HCT116 (cell line): Measurements from ENCODE around the gene CPT1B. TPM values are rescaled to one million over a fixed set of nuclear protein-coding genes. Genes with fewer than 3 reads are reported as not detected.

Experiments
- ATAC-seq: fragments of 200-7000 bp; cut with Tn5 transposase; 2 replicates; pipeline ENCODE4 v1.9.1; 2020; ENCODE audit warnings: mild to moderate bottlenecking, moderate library complexity
- BruUV-seq: library from RNA; stranded (reverse); fragments of 400-500 nt; replicated peaks from 2 replicates; lab custom pipeline; 2021; lab: Mats Ljungman, UMichigan
- CTCF ChIA-PET: fragments of 300-600 bp; sonication (Branson Sonifier 250); formaldehyde crosslinking; loops from one replicate; lab custom pipeline; 2021; ENCODE audit warnings: antibody characterized with exemption; lab: Charles Lee
- POLR2A ChIA-PET: fragments of 300-600, 350-600 bp; sonication (Branson Sonifier 250); formaldehyde crosslinking; loops from one replicate; lab custom pipeline; 2021; ENCODE audit warnings: antibody characterized with exemption; lab: Charles Lee
- RAD21 ChIA-PET, 2 experiments: fragments of 300-600 bp; sonication (Branson Sonifier 250); formaldehyde crosslinking; loops; one replicate each; lab custom pipeline; 2023; ENCODE audit warnings: low total read pairs in 2 of 2; ENCODE audit not compliant: uncharacterized antibody in 2 of 2, unreplicated experiment in 2 of 2, low non-redundant PET in 1 of 2; lab: Charles Lee
- DNase-seq: peaks from one replicate; pipeline ENCODE4 v3.0.0-alpha.2; 2010; ENCODE audit warnings: low read depth, low spot score
- H2AFZ ChIP-seq: fragments of 200-600 bp; shearing (Covaris generic), sonication (generic); 2 replicates; pipeline ENCODE4 v1.6.1; 2017; ENCODE audit warnings: low read depth, mixed run types, mixed read lengths, antibody characterized with exemption, low read length; ENCODE audit not compliant: poor library complexity, severe bottlenecking
- H3K27ac ChIP-seq: 2 replicates; pipeline ENCODE4 v1.5.1; 2012; ENCODE audit warnings: low read depth, low read length
- H3K27me3 ChIP-seq: fragments of 200-600 bp; sonication (generic); 2 replicates; pipeline ENCODE4 v1.6.1; 2016; ENCODE audit warnings: mixed run types, low read length, mixed read lengths; ENCODE audit not compliant: insufficient read depth
- H3K36me3 ChIP-seq, 2 experiments: fragments of 200-500 bp in 1 of 2; fragments of 200-600 bp in 1 of 2; sonication (Bioruptor generic) in 1 of 2; sonication (generic) in 1 of 2; 2 replicates each; pipeline versions ENCODE4 v1.5.1 to v1.6.1; 2014 to 2016; ENCODE audit warnings: low read length in 2 of 2, inconsistent platforms in 1 of 2, mixed read lengths in 1 of 2, mixed run types in 1 of 2; ENCODE audit not compliant: insufficient read depth in 2 of 2, control insufficient read depth in 1 of 2
- H3K4me1 ChIP-seq, 2 experiments: fragments of 200-600 bp in 1 of 2; sonication (generic) in 1 of 2; 2 replicates each; pipeline versions ENCODE4 v1.5.1 to v1.6.1; 2012 to 2017; ENCODE audit warnings: low read length in 2 of 2, inconsistent platforms in 1 of 2, mild to moderate bottlenecking in 1 of 2, mixed read lengths in 1 of 2, mixed run types in 1 of 2, moderate library complexity in 1 of 2; ENCODE audit not compliant: insufficient read depth in 2 of 2, control insufficient read depth in 1 of 2
- H3K4me2 ChIP-seq: fragments of 200-600 bp; sonication (generic); 2 replicates; pipeline ENCODE4 v1.6.1; 2017; ENCODE audit warnings: mixed run types, low read length, mixed read lengths
- H3K4me3 ChIP-seq, 2 experiments: fragments of 200-600 bp in 1 of 2; sonication (generic) in 1 of 2; replicated peaks in 1 of 2; 2 replicates each; pipeline ENCODE4 v1.5.1; 2011 to 2016; ENCODE audit warnings: low read length in 2 of 2, control low read depth in 1 of 2, low read depth in 1 of 2, mild to moderate bottlenecking in 1 of 2, mixed read lengths in 1 of 2, mixed run types in 1 of 2
- H3K79me2 ChIP-seq: fragments of 200-600 bp; sonication (generic); 2 replicates; pipeline ENCODE4 v1.6.1; 2017; ENCODE audit warnings: mild to moderate bottlenecking, mixed run types, low read length, moderate library complexity, mixed read lengths; ENCODE audit not compliant: insufficient read depth
- H3K9ac ChIP-seq: fragments of 200-600 bp; sonication (generic); 2 replicates; pipeline ENCODE4 v1.6.1; 2016; ENCODE audit warnings: low read length, mixed read lengths
- H3K9me2 ChIP-seq: fragments of 200-600 bp; sonication (generic), shearing (Covaris generic); 2 replicates; pipeline ENCODE4 v1.6.1; 2017; ENCODE audit warnings: mixed run types, mild to moderate bottlenecking, moderate library complexity; ENCODE audit not compliant: insufficient read depth
- H3K9me3 ChIP-seq, 2 experiments: fragments of 200-500 bp in 1 of 2; fragments of 200-600 bp in 1 of 2; sonication (Bioruptor generic) in 1 of 2; sonication (generic) in 1 of 2; 2 replicates each; pipeline ENCODE4 v1.6.1; 2014 to 2017; ENCODE audit warnings: low read length in 2 of 2, mixed read lengths in 2 of 2, inconsistent platforms in 1 of 2, low read depth in 1 of 2, mild to moderate bottlenecking in 1 of 2, mixed run types in 1 of 2, moderate library complexity in 1 of 2; ENCODE audit not compliant: control insufficient read depth in 1 of 2, insufficient read depth in 1 of 2
- H4K20me1 ChIP-seq: fragments of 200-600 bp; sonication (generic), shearing (Covaris generic); 2 replicates; pipeline ENCODE4 v1.6.1; 2017; ENCODE audit warnings: mixed run types, mild to moderate bottlenecking, moderate library complexity; ENCODE audit not compliant: insufficient read depth
- ATF3 ChIP-seq: IDR thresholded peaks from 2 replicates; pipeline ENCODE4 v1.6.1; 2012
- CBX3 ChIP-seq: IDR thresholded peaks from 2 replicates; pipeline ENCODE4 v1.6.1; 2012; ENCODE audit warnings: low read depth
- CEBPB ChIP-seq: IDR thresholded peaks from 2 replicates; pipeline ENCODE4 v1.6.1; 2012; ENCODE audit warnings: low read depth
- CTCF ChIP-seq, 3 experiments: fragments of 200-600 bp in 1 of 3; sonication (generic) in 1 of 3; IDR thresholded peaks in 2 of 3; conservative IDR thresholded peaks in 1 of 3; 2 replicates each; pipeline ENCODE4 v1.5.1; 2012 to 2017; ENCODE audit warnings: low read depth in 2 of 3, low read length in 2 of 3, antibody characterized with exemption in 1 of 3, borderline replicate concordance in 1 of 3, control low read depth in 1 of 3, mild to moderate bottlenecking in 1 of 3, mixed read lengths in 1 of 3, mixed run types in 1 of 3, moderate library complexity in 1 of 3; ENCODE audit not compliant: insufficient read depth in 1 of 3
- FOSL1 ChIP-seq: IDR thresholded peaks from 2 replicates; pipeline ENCODE4 v1.6.1; 2012; ENCODE audit warnings: low read depth
- JUND ChIP-seq: IDR thresholded peaks from 2 replicates; pipeline ENCODE4 v1.6.1; 2012
- ZFX ChIP-seq: fragments of 450-650 bp; IDR thresholded peaks from 2 replicates; pipeline ENCODE4 v1.6.1; 2017
- ZNF274 ChIP-seq: fragments of 200-500 bp; sonication (Bioruptor generic); IDR thresholded peaks from 2 replicates; pipeline ENCODE4 v1.6.1; 2014; ENCODE audit warnings: mild to moderate bottlenecking, low read depth, low read length, inconsistent platforms
- intact Hi-C: fragments of 100-400 bp; cut with micrococcal nuclease; formaldehyde crosslinking; loops from 2 replicates; pipeline ENCODE4 v1.10.0; 2022
- total RNA-seq: library from RNA; stranded (reverse); gene quantifications from one replicate; pipeline ENCODE4 v1.2.1, GENCODE V29; 2021; ENCODE audit not compliant: unreplicated experiment

Gene CPT1B
- total RNA-seq, 1 experiment from 2014 or later = 35.1 TPM

GRCh38 chr22:50582493-50583293 is 4.5 kb upstream of the CPT1B start, which contains the start of gene CHKB (continued):
- TF ChIP-seq ATF3 = no peak
- TF ChIP-seq CEBPB = no peak
- no peak for TF ChIP-seq FOSL1
- TF ChIP-seq CBX3 = no peak
- no peak for TF ChIP-seq JUND
- no peak for TF ChIP-seq CTCF (IDR thresholded peaks at IDR 0.05 in 2 of 3, conservative IDR thresholded peaks at IDR 0.05 in 1 of 3; ENCODE audit: borderline replicate concordance in 1 of 3, insufficient read depth in 1 of 3, low read depth in 2 of 3, low read length in 2 of 3)
- TF ChIP-seq ZFX = no peak; the same call in none of the 2 replicates

- no peaks in the 10 kb centered on the region for H4K20me1 ChIP-seq
- TF ChIP-seq ZNF274 (no peak), ZFX (peak; percentile 80; the same call in 1 of the 2 replicates), CEBPB (no peak)
- no peaks in the 10 kb centered on the region for H3K27me3 ChIP-seq
- RAD21 ChIA-PET = no interaction called here
- CTCF ChIA-PET = interaction anchor here (1.4 to 1.6 kb wide), 2 partner anchors 19 to 39 kb away, joined by 3 to 4 read pairs; partner anchors contain the start of gene SYCE3
- intact Hi-C loops = loop anchor here (2.0 kb wide), 1 partner anchor 31 kb away; no protein-coding TSS in a partner anchor
- peak overlapping the region; percentile 80 to 90 for H3K4me3 ChIP-seq
- ATAC-seq = peak; percentile 6
- peaks cover 17% of the 10 kb centered on the region; the same call in 1 of the 2 replicates for H3K79me2 ChIP-seq
- no peaks in the 10 kb centered on the region; a peak in 1 of 4 replicates for H3K36me3 ChIP-seq
- peak overlapping the region; percentile 97 for H3K4me2 ChIP-seq
- no peaks in the 10 kb centered on the region for H3K9me3 ChIP-seq
- no TSS peak for BruUV-seq
- POLR2A ChIA-PET = interaction anchor here (1.3 to 2.1 kb wide), 2 partner anchors 19 to 56 kb away, joined by 8 read pairs; partner anchors contain the start of genes SCO2 and SYCE3
- H3K9ac ChIP-seq = peak overlapping the region; percentile 90
- H3K27ac ChIP-seq = peak overlapping the region; percentile 99
- no peak for DNase-seq
- peaks cover 5 to 28% of the 10 kb centered on the region in 2 experiments for H3K4me1 ChIP-seq
- H2AFZ ChIP-seq = no peak overlapping the region
- H3K9me2 ChIP-seq = no peaks in the 10 kb centered on the region
These were observed 3.8 kb upstream of the CPT1B start for GRCh38 chr22:50581950-50582492.
